ENCODE measurements around the gene CLIC3. TPM values are rescaled to one million over a fixed set of nuclear protein-coding genes. Genes with fewer than 3 reads are reported as not detected.

CLIC3 gene
- total RNA-seq, 1 donor from 2014 or later = 0.39 TPM

GRCh38 chr9:136952876-136953770 is 43.2 kb downstream of the CLIC3 start:
- Histone ChIP-seq H3K9ac (ENCODE audit: low read length) (no peak overlapping the region), H3K4me2 (ENCODE audit: low read length) (no peak overlapping the region), H3K27me3 (ENCODE audit: insufficient read depth, low read length) (no peaks in the 10 kb centered on the region), H3K36me3 (ENCODE audit: insufficient read depth, low read length) (no peaks in the 10 kb centered on the region), H3K9me3 (ENCODE audit: insufficient read depth, low read depth, low read length) (no peaks in the 10 kb centered on the region), H4K20me1 (ENCODE audit: insufficient read depth, low read length) (no peaks in the 10 kb centered on the region), H3K4me3 (ENCODE audit: insufficient read depth, low read depth, low read length) (no peak overlapping the region), H2AFZ (ENCODE audit: low read depth, low read length) (no peak overlapping the region), H3K4me1 (ENCODE audit: insufficient read depth, low read length) (peaks cover 7% of the 10 kb centered on the region), H3K27ac (ENCODE audit: low read depth, low read length) (no peak overlapping the region), H3K79me2 (ENCODE audit: insufficient read depth, low read length) (no peaks in the 10 kb centered on the region)
- H3K4me1 Mint-ChIP-seq (ENCODE audit: low read depth, unreplicated experiment) = no peaks in the 10 kb centered on the region
- no peak overlapping the region for H3K4me3 Mint-ChIP-seq (ENCODE audit: unreplicated experiment)
- H3K27ac Mint-ChIP-seq (ENCODE audit: unreplicated experiment) = no peak overlapping the region
- H3K9me3 Mint-ChIP-seq (ENCODE audit: unreplicated experiment) = peaks cover 3% of the 10 kb centered on the region
- no peaks in the 10 kb centered on the region for H3K36me3 Mint-ChIP-seq (ENCODE audit: low read depth, unreplicated experiment)
- H3K27me3 Mint-ChIP-seq (ENCODE audit: low read depth, unreplicated experiment) = peaks cover 11% of the 10 kb centered on the region
- no peak for FAIRE-seq
- TF ChIP-seq EZH2 (IDR thresholded peaks at IDR 0.05; ENCODE audit: insufficient read depth, low read length) = no peak
- TF ChIP-seq CTCF (IDR thresholded peaks at IDR 0.05; ENCODE audit: insufficient read depth, low read depth, low read length) = no peak
- DNase-seq (ENCODE audit: low read depth) = no peak

- no peak for FAIRE-seq
- Histone ChIP-seq H3K9me3 (ENCODE audit: insufficient read depth, low read depth, low read length) (no peaks in the 10 kb centered on the region), H3K27me3 (ENCODE audit: insufficient read depth, low read length) (no peaks in the 10 kb centered on the region), H3K4me3 (ENCODE audit: insufficient read depth, low read depth, low read length) (no peak overlapping the region), H3K36me3 (ENCODE audit: insufficient read depth, low read length) (no peaks in the 10 kb centered on the region), H4K20me1 (ENCODE audit: insufficient read depth, low read length) (no peaks in the 10 kb centered on the region), H3K4me2 (ENCODE audit: low read length) (no peak overlapping the region), H3K9ac (ENCODE audit: low read length) (no peak overlapping the region), H3K79me2 (ENCODE audit: insufficient read depth, low read length) (no peaks in the 10 kb centered on the region), H2AFZ (ENCODE audit: low read depth, low read length) (no peak overlapping the region), H3K27ac (ENCODE audit: low read depth, low read length) (no peak overlapping the region), H3K4me1 (ENCODE audit: insufficient read depth, low read length) (peaks cover 7% of the 10 kb centered on the region)
- H3K36me3 Mint-ChIP-seq (ENCODE audit: low read depth, unreplicated experiment) = no peaks in the 10 kb centered on the region
- H3K4me1 Mint-ChIP-seq (ENCODE audit: low read depth, unreplicated experiment) = no peaks in the 10 kb centered on the region
- H3K27ac Mint-ChIP-seq (ENCODE audit: unreplicated experiment) = no peak overlapping the region
- H3K27me3 Mint-ChIP-seq (ENCODE audit: low read depth, unreplicated experiment) = peaks cover 10% of the 10 kb centered on the region
- H3K4me3 Mint-ChIP-seq (ENCODE audit: unreplicated experiment) = no peak overlapping the region
- TF ChIP-seq EZH2 (IDR thresholded peaks at IDR 0.05; ENCODE audit: insufficient read depth, low read length) (no peak), CTCF (IDR thresholded peaks at IDR 0.05; ENCODE audit: insufficient read depth, low read depth, low read length) (no peak)
- peaks cover 3% of the 10 kb centered on the region for H3K9me3 Mint-ChIP-seq (ENCODE audit: unreplicated experiment)
- DNase-seq (ENCODE audit: low read depth) = no peak
Measured at GRCh38 chr9:136952321-136952850, 44.0 kb downstream of the CLIC3 start.
